ENCODE measurements around the gene PLCH2.

DNA sequence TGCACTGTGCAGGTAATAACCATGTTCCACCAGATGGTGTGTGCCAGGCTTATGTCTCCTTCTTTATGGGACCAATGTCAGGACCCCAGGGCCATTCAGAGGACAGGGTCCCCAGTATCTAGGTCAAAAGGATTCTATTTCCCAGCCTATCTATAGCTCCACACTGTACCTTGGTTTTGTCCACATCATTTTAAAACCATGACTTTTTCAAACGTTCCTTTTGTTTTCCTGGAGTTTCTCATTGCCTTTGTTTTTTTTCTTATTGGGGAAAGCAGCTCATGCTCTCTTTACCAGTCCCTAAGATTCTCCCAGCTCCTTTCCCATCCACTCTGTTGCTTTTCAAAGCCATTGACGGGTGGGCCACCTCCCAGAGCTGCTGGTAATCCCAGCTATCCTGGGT lies 12.6 kb downstream of the PLCH2 start:
- TF ChIP-seq CTCF (IDR thresholded peaks at IDR 0.05) = no peak
- no peak for TF ChIP-seq POLR2A (IDR thresholded peaks at IDR 0.05)
